Measurements from ENCODE around the gene REEP6.
"Not testable (repeated sequence)": the region's sequence is repeated elsewhere in the genome, so short reads cannot be mapped to it uniquely, and the experiment has no call there.

Gene REEP6

GRCh38 chr19:1522838-1523237, 31.9 kb downstream of the REEP6 start:
- no peak for DNase-seq (ENCODE audit: low read depth, low spot score)

DNA sequence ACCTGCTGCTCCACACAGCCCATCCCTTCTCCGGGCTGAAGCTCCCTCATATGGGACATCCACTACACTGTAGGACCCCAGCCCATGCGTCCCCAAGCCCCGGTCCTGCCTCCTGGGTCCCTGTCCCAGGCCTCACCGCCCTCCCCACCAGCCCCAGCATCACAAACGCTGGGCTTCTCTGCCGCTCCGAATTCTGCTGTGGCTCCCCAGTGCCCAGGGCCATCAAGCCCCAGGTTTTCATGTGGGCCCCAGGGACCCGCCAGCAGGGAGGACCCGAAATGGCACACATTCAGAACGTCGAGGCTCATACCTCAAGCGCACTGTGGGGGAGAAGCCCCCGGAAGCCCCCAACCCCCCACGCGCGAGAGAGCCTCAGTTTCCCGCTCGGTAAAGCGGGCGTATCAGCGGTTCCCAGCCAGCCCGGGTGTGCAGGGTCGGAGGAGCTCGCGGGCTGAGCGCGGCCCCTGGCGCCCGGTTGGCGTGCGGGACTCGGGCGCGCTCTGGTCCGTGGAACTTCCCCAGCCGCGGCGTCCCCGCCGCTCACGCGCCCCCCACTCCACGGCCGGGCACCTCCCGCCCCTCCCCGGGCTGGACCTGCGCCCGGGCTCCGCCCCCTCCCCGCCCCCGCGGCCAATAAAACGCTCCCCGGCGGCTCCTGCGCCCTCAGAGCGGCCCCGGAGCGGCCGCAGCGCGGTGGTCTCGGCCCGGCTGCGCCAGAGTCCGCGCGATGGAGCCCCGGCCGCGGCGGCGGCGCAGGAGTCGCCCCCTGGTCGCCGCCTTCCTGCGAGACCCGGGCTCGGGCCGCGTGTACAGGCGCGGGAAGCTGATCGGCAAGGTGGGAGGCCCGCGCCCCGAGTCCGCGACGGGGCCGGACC, 32.7 kb downstream of the REEP6 start, which contains the start of gene PLK5:
PLK5 (plus strand) TSS at position 666 of the 875 bp plus-strand sequence. CDS start 2,920 bp downstream, outside the sequence.
- no peak for DNase-seq (ENCODE audit: low read depth, low spot score)

DNA sequence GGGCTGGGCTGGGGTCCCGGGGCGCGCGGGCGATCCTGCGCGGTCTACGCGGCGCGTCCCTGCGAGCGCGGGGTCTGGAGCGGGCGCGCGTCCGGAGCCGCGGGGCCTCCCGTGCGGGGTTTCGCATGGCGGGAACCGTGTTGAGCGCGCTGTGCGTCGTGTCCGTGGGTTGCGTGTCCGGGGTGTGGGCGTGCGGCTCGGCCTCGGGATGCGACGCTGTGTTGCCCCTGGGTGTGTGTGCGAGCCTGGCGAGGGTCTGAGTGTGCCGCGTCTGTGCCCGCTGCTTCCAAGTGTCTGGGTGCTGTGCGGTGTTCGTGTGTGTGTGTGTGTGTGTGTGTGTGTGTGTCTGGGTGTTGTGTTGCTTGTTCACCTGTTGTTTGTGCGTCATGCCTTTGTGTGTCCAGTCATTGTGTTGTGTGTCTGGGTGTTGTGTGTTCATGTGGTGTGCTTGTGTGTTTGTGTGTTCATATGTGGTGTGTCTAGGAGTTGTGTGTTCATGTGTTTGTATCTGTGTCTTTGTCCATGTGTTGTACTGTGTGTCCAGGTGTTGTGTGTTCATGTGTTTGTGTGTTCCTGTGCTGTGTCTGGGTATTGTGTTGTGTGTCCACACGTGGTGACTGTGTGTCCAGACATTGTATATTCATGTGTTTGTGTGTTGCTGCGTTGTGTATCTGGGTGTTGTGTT, 33.4 kb downstream of the REEP6 start:
- DNase-seq (ENCODE audit: low read depth, low spot score), result no peak

DNA sequence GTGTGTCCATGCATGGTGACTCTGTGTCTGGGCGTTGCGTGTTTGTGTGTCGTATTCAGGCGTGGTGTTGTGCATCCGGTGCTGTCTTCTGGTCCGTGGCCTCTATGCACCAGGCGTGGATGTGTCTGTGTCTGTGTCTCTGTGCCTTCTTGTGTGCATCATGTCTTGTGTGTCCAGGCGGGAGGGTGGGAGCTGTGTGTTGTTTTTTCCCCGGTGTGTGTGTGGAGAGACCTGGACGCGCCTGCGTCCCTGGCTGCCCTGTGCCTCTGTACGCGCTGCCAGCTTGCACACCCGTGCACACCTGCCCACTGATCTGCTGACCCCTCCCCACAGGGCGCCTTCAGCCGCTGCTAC, 34.0 kb downstream of the REEP6 start:
- DNase-seq (ENCODE audit: low read depth, low spot score), result no peak

DNA sequence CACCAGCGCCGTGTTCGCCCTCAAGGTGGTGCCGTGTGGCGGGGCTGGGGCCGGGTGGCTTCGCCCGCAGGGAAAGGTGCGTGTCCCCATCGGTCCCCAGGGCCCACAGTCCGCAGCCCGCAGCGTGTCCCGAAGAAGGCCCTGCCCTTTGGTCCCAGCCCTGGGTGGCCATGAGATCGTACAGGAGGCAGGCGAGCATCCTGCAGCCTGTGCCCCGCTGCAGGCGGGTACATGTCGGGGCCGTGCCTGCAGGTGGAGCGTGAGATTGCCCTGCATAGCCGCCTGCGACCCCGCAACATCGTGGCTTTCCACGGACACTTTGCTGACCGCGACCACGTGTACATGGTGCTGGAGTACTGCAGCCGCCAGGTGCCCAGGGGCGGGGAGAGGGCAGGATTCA, 34.4 kb downstream of the REEP6 start:
- DNase-seq (ENCODE audit: low read depth, low spot score), result no peak

- no peak for DNase-seq (ENCODE audit: low read depth, low spot score)
These were observed 35.2 kb downstream of the REEP6 start for GRCh38 chr19:1526066-1526778.

DNA sequence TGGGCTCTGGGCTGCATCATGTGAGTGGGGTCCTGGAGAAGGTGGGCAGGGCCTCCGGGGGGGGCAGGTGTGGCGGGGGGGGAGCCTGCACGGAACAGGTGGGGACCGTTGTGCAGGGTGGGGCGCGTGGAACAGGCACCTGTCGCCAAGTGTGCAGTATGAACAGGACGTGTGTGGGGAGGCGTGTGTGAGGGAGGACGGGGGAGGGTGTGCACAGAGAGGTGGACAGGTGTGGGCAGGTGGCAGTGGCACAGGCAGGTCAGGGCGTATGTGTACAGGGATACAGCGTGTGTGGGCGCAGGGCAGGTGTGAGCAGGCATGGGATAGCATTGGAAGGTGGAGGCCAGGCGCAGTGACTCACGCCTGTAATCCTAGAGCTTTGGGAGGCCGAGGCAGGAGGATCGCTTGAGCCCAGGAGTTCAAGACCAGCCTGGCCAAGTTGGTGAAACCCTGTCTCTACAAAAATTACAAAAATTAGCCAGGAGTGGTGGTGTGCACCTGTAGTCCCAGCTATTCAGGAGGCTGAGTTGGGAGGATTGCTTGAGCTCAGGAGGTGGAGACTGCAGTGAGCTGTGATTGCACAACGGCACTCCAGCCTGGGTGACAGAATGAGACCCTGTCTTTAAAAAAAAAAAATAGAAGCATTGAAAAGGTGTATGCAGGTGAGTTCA, 36.1 kb downstream of the REEP6 start:
- no peak for DNase-seq (ENCODE audit: low read depth, low spot score)

GRCh38 chr19:1527650-1528309, 36.8 kb downstream of the REEP6 start:
- no peak for DNase-seq (ENCODE audit: low read depth, low spot score)

- DNase-seq (ENCODE audit: low read depth, low spot score), result no peak
These were observed 37.8 kb downstream of the REEP6 start for GRCh38 chr19:1528596-1529429.

DNA sequence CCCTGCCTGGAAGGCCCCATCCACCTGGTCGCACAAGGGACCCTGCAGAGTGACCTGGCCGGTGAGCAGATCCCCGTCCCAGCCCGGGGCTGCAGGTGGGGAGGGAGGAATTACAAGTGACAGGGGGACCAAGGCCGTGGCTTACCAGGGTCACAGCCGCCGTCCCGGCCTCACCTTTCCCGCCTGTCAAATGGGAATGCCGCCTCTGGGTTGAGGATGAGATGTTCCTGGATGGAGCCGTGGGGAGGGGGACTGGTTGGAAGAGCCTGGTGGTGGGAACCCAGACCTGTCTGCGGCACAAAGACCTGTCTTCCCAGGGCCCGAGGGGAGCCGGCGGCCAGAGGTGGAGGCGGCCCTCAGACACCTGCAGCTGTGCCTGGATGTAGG, 38.4 kb downstream of the REEP6 start:
- DNase-seq (ENCODE audit: low read depth, low spot score), result no peak

DNA sequence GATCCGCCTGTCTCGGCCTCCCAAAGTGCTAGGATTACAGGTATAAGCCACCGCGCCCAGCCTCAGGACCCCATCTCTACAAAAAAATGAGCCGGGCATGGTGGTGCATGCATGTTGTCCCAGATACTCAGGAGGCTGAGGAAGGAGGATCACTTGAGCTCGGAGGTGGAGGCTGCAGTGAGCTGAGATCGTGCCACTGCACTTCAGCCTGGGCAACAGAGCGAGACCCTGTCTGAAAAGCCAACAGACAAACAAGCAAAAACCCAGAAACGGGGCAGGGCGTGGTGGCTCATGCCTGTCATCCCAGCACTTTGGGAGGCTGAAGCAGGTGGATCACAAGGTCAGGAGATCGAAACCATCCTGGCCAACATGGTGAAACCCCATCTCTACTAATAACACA, 39.9 kb downstream of the REEP6 start:
- DNase-seq (ENCODE audit: low read depth, low spot score), result not testable (repeated sequence)

DNA sequence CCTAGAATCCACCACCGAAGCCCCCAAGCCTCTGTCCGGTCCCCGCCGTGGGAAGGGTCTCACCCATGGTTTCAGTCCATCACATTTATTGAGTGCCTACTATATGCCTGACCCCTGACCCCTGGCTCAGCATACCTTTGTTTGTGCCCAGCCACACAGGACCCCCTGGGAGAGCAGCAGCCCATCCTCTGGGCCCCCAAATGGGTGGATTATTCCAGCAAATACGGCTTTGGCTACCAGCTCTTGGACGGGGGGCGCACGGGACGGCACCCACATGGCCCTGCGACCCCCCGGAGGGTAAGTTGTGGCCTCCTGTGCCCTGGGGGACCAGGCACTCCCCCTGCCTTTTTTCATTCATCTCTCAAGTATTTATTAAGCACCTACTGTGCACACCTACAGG, 40.6 kb downstream of the REEP6 start:
- DNase-seq (ENCODE audit: low read depth, low spot score), result no peak

DNA sequence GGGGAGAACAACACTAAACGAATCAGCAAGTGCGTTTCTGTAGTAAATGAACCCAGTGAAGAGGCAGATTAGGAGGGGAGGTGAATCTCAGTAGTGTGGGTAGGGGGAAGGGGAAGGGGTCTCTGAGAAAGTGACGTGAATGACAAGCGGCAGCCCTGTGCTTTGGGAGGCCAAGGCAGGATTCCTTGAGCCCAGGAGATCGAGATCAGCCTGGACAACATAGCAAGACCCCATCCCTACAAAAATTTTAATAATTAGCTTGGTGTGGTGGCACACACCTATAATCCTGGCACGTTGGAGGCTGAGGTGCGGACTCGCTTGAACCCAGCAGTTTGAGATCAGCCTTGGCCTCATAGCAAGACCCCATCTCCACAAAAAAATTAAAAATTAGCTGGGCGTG, 41.0 kb downstream of the REEP6 start:
- DNase-seq (ENCODE audit: low read depth, low spot score), result no peak

GRCh38 chr19:1533510-1534150, 42.6 kb downstream of the REEP6 start:
- DNase-seq (ENCODE audit: low read depth, low spot score), result no peak

DNA sequence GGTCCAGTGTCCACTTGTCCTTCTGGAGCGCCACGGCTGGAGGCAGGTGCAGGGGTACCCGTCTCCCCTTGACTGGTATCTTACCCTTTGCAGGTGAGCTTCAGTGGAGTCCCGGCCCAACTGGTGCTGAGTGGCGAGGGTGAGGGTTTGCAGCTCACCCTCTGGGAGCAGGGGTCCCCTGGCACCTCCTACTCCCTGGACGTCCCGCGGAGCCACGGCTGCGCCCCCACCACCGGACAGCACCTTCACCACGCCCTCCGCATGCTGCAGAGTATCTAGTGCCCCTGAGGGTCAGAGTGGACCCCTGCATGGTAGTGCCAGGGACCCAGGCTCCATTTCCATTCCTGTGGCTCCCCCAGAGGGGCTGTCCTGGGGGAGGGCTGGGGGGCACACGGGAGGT, 44.0 kb downstream of the REEP6 start:
- no peak for DNase-seq (ENCODE audit: low read depth, low spot score)

- DNase-seq (ENCODE audit: low read depth, low spot score), result not testable (repeated sequence)
These were observed 44.7 kb downstream of the REEP6 start for GRCh38 chr19:1535699-1536098.

- no peak for DNase-seq (ENCODE audit: low read depth, low spot score)
These were observed 48.0 kb downstream of the REEP6 start for GRCh38 chr19:1538978-1539377.

DNA sequence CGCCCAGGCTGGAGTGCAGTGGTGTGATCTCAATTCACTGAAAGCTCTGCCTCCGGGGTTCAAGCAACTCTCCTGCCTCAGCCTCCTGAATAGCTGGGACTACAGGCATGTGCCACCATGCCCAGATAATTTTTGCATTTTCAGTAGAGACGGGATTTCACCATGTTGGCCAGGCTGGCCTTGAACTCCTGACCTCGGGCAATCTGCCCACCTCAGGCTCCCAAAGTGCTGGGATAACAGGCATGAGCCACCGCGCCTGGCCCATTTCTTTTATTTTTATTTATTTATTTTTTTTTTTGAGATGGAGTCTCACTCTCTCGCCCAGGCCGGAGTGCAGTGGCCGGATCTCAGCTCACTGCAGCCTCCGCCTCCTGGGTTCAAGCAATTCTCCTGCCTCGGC, 48.8 kb downstream of the REEP6 start:
- not testable (repeated sequence) for DNase-seq (ENCODE audit: low read depth, low spot score)

DNA sequence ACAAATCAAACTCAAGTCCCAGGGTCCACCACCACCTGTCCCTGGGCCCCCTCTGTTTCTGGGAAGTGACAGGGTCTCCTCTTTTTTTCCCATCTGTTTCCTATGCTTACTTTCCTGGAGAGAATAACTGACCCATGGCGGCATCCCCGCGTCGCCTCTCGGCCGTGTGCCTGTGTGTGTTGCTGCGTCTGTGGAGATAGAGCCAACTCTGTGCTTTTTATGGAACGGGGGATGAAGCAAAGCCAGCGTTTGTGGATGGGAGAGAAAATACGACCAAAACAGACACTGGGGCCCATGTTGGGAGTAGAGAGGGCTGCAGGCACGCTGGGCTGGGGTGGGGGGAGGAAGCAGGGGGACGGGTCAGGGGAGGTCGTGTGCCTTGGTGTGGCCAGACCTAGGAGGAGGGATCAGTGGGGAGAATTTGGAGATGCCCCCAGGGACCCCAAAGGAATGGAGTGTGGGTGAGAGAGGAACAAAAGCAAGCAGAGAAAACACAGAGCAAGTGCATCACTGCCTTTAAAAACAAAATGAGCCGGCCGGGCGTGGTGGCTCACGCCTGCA, 49.5 kb downstream of the REEP6 start:
- no peak for DNase-seq (ENCODE audit: low read depth, low spot score)

All from activated naive CD8-positive, alpha-beta T cell treated with anti-CD3 and anti-CD28 coated beads, Interleukin-2, amount 50 U/mL, for 16 hours (primary cell).